ENCODE results near the gene SLC7A6.

DNA sequence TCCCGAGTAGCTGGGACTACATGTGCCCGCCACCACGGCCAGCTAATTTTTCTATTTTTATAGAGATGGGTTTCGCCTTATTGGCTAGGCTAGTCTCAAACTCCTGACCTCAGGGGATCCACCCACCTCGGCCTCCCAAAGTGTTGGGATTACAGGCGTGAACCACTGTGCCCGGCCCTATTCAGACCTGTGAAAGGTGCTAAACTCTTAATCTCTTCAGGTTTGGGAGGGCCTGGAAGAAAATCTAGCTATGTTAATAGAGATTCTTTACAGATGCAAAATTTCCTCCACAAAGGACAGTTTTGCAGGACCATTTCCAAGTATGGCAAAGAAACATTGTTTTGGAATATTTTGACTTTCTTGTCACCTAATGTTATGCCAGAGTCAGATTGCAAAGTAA is 22.2 kb upstream of the SLC7A6 start:
- TF ChIP-seq POLR2A (IDR thresholded peaks at IDR 0.05; ENCODE audit: borderline replicate concordance, extremely low read depth, insufficient read depth, insufficient read length) (no peak), ZBTB33 (IDR thresholded peaks at IDR 0.05; ENCODE audit: extremely low read depth, insufficient replicate concordance, low read length) (no peak), CTCF (IDR thresholded peaks at IDR 0.05 in 2 of 3, conservative IDR thresholded peaks at IDR 0.05 in 1 of 3; ENCODE audit: borderline replicate concordance in 1 of 3, insufficient read depth in 1 of 3, low read depth in 2 of 3, low read length in 2 of 3) (no peak), EZH2 (IDR thresholded peaks at IDR 0.05) (no peak), EZH2phosphoT487 (IDR thresholded peaks at IDR 0.05; ENCODE audit: borderline replicate concordance) (no peak), REST (IDR thresholded peaks at IDR 0.05; ENCODE audit: low read depth) (no peak), SP1 (IDR thresholded peaks at IDR 0.05; ENCODE audit: low read depth) (no peak), RAD21 (IDR thresholded peaks at IDR 0.05; ENCODE audit: low read depth) (no peak)

Measured in HCT116 (cell line).